Measurements from ENCODE around the gene SNX14.

The SNX14 gene

DNA sequence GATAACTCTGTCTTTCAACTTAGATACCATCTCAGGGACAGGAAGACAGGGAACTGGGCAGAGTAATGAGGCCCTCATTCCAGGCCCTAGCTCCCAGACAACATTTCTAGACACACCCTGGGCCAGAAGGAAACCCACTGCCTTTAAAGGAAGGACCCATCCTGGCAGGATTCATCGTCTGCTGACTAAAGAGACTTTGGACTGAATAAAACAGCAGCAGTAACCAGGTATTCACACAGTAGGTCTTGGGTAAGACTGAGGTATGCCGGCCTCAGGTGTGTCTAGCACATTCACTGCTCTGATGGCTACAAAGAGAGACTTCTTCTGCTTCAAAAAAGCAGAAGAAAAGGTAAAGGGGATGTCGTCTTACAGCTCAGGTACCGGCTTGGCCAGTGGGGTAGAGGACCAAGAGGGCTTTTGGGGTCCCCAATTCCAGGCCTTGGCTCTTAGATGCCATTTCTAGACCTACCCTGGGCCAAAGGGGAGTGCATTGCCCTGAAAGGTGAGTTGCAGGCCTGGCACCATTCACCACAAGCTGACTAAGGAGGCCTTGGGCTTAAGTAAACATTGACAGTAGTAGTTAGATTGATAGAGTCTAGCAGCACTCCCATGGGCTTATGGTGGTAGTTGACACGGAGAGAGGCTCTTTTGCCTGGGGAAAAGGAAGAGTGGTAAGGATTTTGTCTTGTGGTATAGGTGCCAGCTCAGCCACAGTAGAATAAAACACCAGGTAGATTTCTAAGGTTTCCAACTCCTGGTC lies 13.4 kb downstream of the SNX14 start:
- peak; percentile 9 for DNase-seq
- no peak overlapping the region for H3K27ac ChIP-seq
- in situ Hi-C loops (cut with HindIII; ENCODE audit: low pct_ligation_motif_present, low sequenced_read_pairs), result no loop called here
- no peaks in the 10 kb centered on the region for H3K36me3 ChIP-seq (replicated peaks)
- TF ChIP-seq, protein P1, sequence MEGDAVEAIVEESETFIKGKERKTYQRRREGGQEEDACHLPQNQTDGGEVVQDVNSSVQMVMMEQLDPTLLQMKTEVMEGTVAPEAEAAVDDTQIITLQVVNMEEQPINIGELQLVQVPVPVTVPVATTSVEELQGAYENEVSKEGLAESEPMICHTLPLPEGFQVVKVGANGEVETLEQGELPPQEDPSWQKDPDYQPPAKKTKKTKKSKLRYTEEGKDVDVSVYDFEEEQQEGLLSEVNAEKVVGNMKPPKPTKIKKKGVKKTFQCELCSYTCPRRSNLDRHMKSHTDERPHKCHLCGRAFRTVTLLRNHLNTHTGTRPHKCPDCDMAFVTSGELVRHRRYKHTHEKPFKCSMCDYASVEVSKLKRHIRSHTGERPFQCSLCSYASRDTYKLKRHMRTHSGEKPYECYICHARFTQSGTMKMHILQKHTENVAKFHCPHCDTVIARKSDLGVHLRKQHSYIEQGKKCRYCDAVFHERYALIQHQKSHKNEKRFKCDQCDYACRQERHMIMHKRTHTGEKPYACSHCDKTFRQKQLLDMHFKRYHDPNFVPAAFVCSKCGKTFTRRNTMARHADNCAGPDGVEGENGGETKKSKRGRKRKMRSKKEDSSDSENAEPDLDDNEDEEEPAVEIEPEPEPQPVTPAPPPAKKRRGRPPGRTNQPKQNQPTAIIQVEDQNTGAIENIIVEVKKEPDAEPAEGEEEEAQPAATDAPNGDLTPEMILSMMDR (IDR thresholded peaks at IDR 0.05; ENCODE audit: low read depth, low read length, missing control alignments), result no peak
- H3K27me3 ChIP-seq (replicated peaks), result no peaks in the 10 kb centered on the region
- H3K4me3 ChIP-seq (ENCODE audit: low read depth, low read length), result no peak overlapping the region

DNA sequence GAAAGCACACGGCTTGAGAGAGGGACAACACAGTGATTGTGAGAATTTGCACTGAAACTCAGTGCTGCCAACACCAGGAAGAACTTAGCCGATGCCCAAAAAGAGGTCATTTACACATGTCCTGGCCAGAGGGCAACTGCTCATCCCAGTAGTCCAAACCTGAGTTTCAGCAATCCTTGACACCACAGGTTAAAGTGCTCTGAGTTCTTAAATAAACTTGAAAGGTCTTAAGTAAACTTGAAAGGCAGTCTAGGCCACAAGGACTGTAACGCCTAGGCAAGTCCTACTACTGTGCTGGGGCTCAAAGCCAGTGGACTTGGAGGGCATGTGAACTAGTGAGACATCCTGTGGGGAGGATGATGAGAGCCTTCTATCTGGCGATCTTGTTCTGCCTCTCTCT lies 14.1 kb downstream of the SNX14 start:
- H3K4me3 ChIP-seq (ENCODE audit: low read depth, low read length), result no peak overlapping the region
- DNase-seq, result no peak
- in situ Hi-C loops (cut with HindIII; ENCODE audit: low pct_ligation_motif_present, low sequenced_read_pairs), result no loop called here
- TF ChIP-seq, protein P1 (IDR thresholded peaks at IDR 0.05; ENCODE audit: low read depth, low read length, missing control alignments), result no peak
- H3K27ac ChIP-seq, result no peak overlapping the region
- H3K36me3 ChIP-seq (replicated peaks), result no peaks in the 10 kb centered on the region
- H3K27me3 ChIP-seq (replicated peaks), result no peaks in the 10 kb centered on the region

DNA sequence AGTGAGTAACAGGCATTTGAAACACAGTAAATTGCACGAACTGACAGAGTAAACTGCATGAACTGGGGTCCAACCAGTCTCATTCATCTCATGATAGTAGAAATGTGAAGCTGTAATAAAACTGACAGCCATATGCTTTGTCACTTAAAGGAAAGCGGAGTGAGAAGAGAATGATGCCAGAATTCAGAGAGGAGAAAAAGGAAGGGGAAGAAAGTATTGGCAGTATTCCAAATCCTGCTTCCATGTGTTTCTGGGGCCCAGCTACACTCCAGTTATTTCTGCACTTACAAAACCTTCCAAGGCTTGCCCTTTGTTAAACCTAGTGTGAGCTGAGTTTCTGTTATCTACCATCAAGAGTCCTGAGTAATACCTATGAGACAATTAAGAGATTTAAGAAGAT lies 17.2 kb downstream of the SNX14 start:
- DNase-seq, result no peak
- no peaks in the 10 kb centered on the region for H3K27me3 ChIP-seq (replicated peaks)

DNA sequence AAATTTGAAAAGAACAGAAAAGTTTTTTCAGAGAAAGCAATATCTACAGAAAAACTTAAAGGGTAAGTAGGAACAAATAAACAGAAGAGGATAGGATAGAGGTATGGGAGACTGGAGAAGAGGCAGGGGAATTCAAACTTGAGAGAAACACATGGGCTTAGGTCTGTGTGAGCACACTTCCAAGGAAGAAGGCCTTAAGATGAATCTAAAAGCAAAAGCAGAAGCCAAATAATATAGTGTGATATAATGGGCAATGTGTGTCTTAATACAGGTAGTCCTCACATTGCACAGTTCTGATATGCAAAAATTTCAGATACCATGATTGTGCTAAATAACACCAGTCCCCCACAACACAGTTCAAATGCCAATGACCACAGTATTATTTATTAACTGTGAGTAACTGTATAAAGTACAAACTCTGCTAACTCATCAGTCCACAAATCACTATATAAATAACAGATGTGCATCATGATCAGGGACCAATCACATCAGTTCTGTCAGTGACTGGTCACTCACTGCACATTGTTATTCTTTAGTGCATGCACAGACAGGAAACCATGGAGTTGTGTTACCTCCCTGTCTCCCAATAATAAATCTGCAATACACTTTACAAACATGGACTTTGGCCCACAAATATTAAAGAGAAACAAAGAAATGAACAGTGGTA lies 18.6 kb downstream of the SNX14 start:
- in situ Hi-C loops (cut with HindIII; ENCODE audit: low pct_ligation_motif_present, low sequenced_read_pairs), result no loop called here
- Histone ChIP-seq H3K27ac (peak overlapping the region; percentile 77), H3K36me3 (replicated peaks) (peaks cover 2% of the 10 kb centered on the region), H3K4me3 (ENCODE audit: low read depth, low read length) (no peak overlapping the region), H3K27me3 (replicated peaks) (no peaks in the 10 kb centered on the region)
- DNase-seq, result peak; percentile 81
- TF ChIP-seq, protein P1 (IDR thresholded peaks at IDR 0.05; ENCODE audit: low read depth, low read length, missing control alignments), result no peak

More for the DNA sequence above, 17.2 kb downstream of the SNX14 start:
- in situ Hi-C loops (cut with HindIII; ENCODE audit: low pct_ligation_motif_present, low sequenced_read_pairs), result no loop called here
- TF ChIP-seq, protein P1 (IDR thresholded peaks at IDR 0.05; ENCODE audit: low read depth, low read length, missing control alignments), result no peak
- no peak overlapping the region for H3K27ac ChIP-seq
- H3K36me3 ChIP-seq (replicated peaks), result peaks cover under 1% of the 10 kb centered on the region
- H3K4me3 ChIP-seq (ENCODE audit: low read depth, low read length), result no peak overlapping the region

DNA sequence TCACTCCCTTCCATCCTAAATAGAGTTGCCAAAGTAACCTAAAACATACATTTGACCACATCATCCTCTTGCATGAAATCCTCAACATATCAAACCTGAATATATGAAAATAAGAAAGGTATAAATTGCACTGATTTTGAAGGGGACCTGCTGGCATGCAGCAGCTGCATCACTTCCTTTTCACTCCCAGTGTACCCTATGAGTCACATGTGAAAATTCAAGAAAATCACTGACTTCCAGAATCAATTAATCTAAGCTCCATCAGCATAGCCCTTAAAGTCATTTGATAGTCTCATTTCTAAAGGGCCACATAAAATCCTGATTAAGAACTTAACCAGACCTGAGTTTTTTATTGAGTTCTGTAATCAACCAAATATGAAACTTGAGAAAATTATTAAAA lies 24.3 kb downstream of the SNX14 start:
- TF ChIP-seq, protein P1 (IDR thresholded peaks at IDR 0.05; ENCODE audit: low read depth, low read length, missing control alignments), result no peak
- in situ Hi-C loops (cut with HindIII; ENCODE audit: low pct_ligation_motif_present, low sequenced_read_pairs), result no loop called here

More for the DNA sequence above, 24.3 kb downstream of the SNX14 start:
- DNase-seq, result no peak
- Histone ChIP-seq H3K4me3 (ENCODE audit: low read depth, low read length) (no peak overlapping the region), H3K27me3 (replicated peaks) (no peaks in the 10 kb centered on the region), H3K36me3 (replicated peaks) (peaks cover 8% of the 10 kb centered on the region), H3K27ac (no peak overlapping the region)
